PC-9 (cell line): ENCODE data around the gene SORD. TPM values are rescaled to one million over a fixed set of nuclear protein-coding genes. Genes with fewer than 3 reads are reported as not detected.

ENCODE experiments used
- BruUV-seq: library from RNA; stranded (reverse); fragments of 400-500 nt; replicated peaks from 2 replicates; lab custom pipeline; 2021; lab: Mats Ljungman, UMichigan
- CTCF ChIA-PET: fragments of 300-600 bp; sonication (Branson Sonifier 250); formaldehyde crosslinking; loops from one replicate; lab custom pipeline; 2022; ENCODE audit warnings: antibody characterized with exemption; lab: Charles Lee
- POLR2A ChIA-PET: fragments of 300-600 bp; sonication (Branson Sonifier 250); formaldehyde crosslinking; loops from one replicate; lab custom pipeline; 2022; ENCODE audit warnings: antibody characterized with exemption; ENCODE audit not compliant: unreplicated experiment; lab: Charles Lee
- DNase-seq, 2 experiments: peaks; one replicate each; pipeline versions ENCODE4 v3.0.0 to v3.0.0-alpha.2; 2015 to 2022; ENCODE audit warnings: mixed read lengths in 1 of 2
- H2AFZ ChIP-seq: fragments of 200-600 bp; sonication (generic); 2 replicates; pipeline ENCODE4 v1.8.1; 2017; ENCODE audit warnings: antibody characterized with exemption
- H3F3A ChIP-seq: fragments of 200-600 bp; sonication (generic); 2 replicates; pipeline ENCODE4 v1.8.1; 2017; ENCODE audit warnings: antibody characterized with exemption, mild to moderate bottlenecking, low read depth; ENCODE audit not compliant: insufficient read depth
- H3K27ac ChIP-seq: fragments of 200-600 bp; sonication (generic); 2 replicates; pipeline ENCODE4 v1.6.1; 2016; ENCODE audit warnings: mixed run types
- H3K27me3 ChIP-seq: fragments of 200-600 bp; sonication (generic); 2 replicates; pipeline ENCODE4 v1.6.1; 2016; ENCODE audit warnings: low read depth, mixed run types; ENCODE audit not compliant: insufficient read depth
- H3K36me3 ChIP-seq: fragments of 200-600 bp; sonication (generic); 2 replicates; pipeline ENCODE4 v1.6.1; 2016; ENCODE audit warnings: low read depth, mixed run types
- H3K4me1 ChIP-seq: fragments of 200-600 bp; sonication (generic); replicated peaks from 2 replicates; pipeline ENCODE4 v1.6.1; 2016; ENCODE audit warnings: mixed run types; ENCODE audit not compliant: insufficient read depth
- H3K4me2 ChIP-seq: fragments of 200-600 bp; sonication (generic); 2 replicates; pipeline ENCODE4 v1.6.1; 2017; ENCODE audit warnings: mixed run types
- H3K4me3 ChIP-seq: fragments of 200-600 bp; sonication (generic); 2 replicates; pipeline ENCODE4 v1.6.1; 2016; ENCODE audit warnings: mixed run types
- H3K79me2 ChIP-seq: fragments of 200-600 bp; sonication (generic); 2 replicates; pipeline ENCODE4 v1.6.1; 2017; ENCODE audit warnings: low read depth, mixed run types
- H3K9me2 ChIP-seq: fragments of 200-600 bp; sonication (generic); 2 replicates; pipeline ENCODE4 v1.8.1; 2017; ENCODE audit warnings: mild to moderate bottlenecking; ENCODE audit not compliant: insufficient read depth
- H3K9me3 ChIP-seq: fragments of 200-600 bp; sonication (generic); 2 replicates; pipeline ENCODE4 v1.8.1; 2016; ENCODE audit warnings: low read depth; ENCODE audit not compliant: insufficient read depth
- H4K20me1 ChIP-seq: fragments of 200-600 bp; sonication (generic); 2 replicates; pipeline ENCODE4 v1.8.1; 2017; ENCODE audit not compliant: insufficient read depth
- EZH2 ChIP-seq: fragments of 200-600 bp; sonication (generic); IDR thresholded peaks from 2 replicates; pipeline ENCODE4 v1.8.0; 2017; ENCODE audit warnings: antibody characterized with exemption, low read depth
- intact Hi-C: fragments of 100-400 bp; cut with micrococcal nuclease; formaldehyde crosslinking; loops from one replicate; pipeline ENCODE4 v1.10.0; 2022; ENCODE audit not compliant: unreplicated experiment
- total RNA-seq: library from RNA; stranded (reverse); gene quantifications from 2 replicates; pipeline ENCODE4 v1.2.3, GENCODE V29; 2021
- TF ChIP-seq, protein P1 (sequence below): fragments of 200-600 bp; sonication (generic); conservative IDR thresholded peaks from 2 replicates; pipeline ENCODE4 v1.6.1; 2017; ENCODE audit warnings: mixed run types, antibody characterized with exemption, mild to moderate bottlenecking, moderate library complexity

Gene SORD
- total RNA-seq, 1 experiment from 2014 or later, result 66.4 TPM

- H3K27me3 ChIP-seq, result 0 out of 2 replicates have a peak, but pooled peaks cover 3% of the 10 kb centered on the region
- H2AFZ ChIP-seq, result no peak overlapping the region
- H3K79me2 ChIP-seq, result no peaks in the 10 kb centered on the region
- intact Hi-C loops, result no loop called here
- no peaks in the 10 kb centered on the region for H3K36me3 ChIP-seq
- H3K4me2 ChIP-seq, result no peak overlapping the region
- ChIA-PET POLR2A (interaction anchor here (0.6 kb wide), 1 partner anchor 49 kb away, joined by 10 read pairs; no protein-coding TSS in a partner anchor), CTCF (no interaction called here)
- no peak for DNase-seq
- no peak overlapping the region for H3K4me3 ChIP-seq
- H4K20me1 ChIP-seq, result no peaks in the 10 kb centered on the region
- no peaks in the 10 kb centered on the region for H3K4me1 ChIP-seq
- no peak overlapping the region for H3K27ac ChIP-seq
- H3K9me3 ChIP-seq, result no peaks in the 10 kb centered on the region
- no peak for TF ChIP-seq EZH2
- TF ChIP-seq, protein P1, sequence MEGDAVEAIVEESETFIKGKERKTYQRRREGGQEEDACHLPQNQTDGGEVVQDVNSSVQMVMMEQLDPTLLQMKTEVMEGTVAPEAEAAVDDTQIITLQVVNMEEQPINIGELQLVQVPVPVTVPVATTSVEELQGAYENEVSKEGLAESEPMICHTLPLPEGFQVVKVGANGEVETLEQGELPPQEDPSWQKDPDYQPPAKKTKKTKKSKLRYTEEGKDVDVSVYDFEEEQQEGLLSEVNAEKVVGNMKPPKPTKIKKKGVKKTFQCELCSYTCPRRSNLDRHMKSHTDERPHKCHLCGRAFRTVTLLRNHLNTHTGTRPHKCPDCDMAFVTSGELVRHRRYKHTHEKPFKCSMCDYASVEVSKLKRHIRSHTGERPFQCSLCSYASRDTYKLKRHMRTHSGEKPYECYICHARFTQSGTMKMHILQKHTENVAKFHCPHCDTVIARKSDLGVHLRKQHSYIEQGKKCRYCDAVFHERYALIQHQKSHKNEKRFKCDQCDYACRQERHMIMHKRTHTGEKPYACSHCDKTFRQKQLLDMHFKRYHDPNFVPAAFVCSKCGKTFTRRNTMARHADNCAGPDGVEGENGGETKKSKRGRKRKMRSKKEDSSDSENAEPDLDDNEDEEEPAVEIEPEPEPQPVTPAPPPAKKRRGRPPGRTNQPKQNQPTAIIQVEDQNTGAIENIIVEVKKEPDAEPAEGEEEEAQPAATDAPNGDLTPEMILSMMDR, result no peak
- no peaks in the 10 kb centered on the region for H3K9me2 ChIP-seq
- no TSS peak for BruUV-seq
- no peaks in the 10 kb centered on the region for H3F3A ChIP-seq
Measured at GRCh38 chr15:45093013-45093412, 70.0 kb downstream of the SORD start.

DNA sequence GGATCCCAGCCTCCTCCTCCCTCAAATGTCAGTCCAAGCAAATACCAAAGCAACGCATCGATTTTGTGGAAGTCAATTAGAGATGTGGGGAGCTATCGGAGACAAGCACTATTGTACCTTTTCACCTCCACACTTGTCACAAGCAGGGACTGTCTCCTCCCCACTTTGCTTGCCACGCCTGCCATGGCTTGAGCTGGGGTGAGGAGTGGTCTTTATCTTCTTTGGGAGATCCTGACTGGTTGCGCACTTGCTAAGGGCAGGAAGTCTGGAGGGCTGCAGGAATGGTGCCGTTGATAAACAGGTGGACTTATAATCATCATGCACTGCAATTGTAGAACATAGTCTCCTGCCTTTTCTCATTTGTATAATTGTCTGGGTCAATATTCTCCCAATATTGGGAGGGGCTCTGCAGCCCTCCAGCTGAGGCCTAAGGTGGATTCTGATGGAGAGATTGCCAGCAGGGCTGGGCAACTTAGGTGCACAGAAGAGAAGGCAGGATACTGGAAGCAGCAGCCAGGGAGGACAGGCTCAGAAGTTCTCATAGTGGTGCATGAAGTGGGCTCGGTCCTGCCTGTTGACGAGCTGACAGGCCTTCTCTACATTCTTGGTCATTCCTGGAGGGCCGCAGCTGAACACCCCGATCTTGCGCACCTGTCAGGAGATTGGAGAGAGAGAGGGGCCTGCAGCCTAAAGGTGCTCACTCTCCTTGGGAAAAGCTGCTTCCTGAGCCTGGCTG lies 70.8 kb downstream of the SORD start:
- Histone ChIP-seq H3K9me2 (no peaks in the 10 kb centered on the region), H3F3A (no peaks in the 10 kb centered on the region), H4K20me1 (no peaks in the 10 kb centered on the region), H3K79me2 (no peaks in the 10 kb centered on the region), H3K4me1 (no peaks in the 10 kb centered on the region), H3K4me3 (no peak overlapping the region), H3K4me2 (no peak overlapping the region), H3K27me3 (0 out of 2 replicates have a peak, but pooled peaks cover 3% of the 10 kb centered on the region), H3K27ac (no peak overlapping the region), H3K36me3 (no peaks in the 10 kb centered on the region), H2AFZ (no peak overlapping the region), H3K9me3 (no peaks in the 10 kb centered on the region)
- ChIA-PET CTCF (no interaction called here), POLR2A (interaction anchor here (0.6 kb wide), 1 partner anchor 48 kb away, joined by 10 read pairs; no protein-coding TSS in a partner anchor)
- intact Hi-C loops, result no loop called here
- no peak for DNase-seq
- BruUV-seq, result no TSS peak
- TF ChIP-seq, protein P1, result no peak
- no peak for TF ChIP-seq EZH2

DNA sequence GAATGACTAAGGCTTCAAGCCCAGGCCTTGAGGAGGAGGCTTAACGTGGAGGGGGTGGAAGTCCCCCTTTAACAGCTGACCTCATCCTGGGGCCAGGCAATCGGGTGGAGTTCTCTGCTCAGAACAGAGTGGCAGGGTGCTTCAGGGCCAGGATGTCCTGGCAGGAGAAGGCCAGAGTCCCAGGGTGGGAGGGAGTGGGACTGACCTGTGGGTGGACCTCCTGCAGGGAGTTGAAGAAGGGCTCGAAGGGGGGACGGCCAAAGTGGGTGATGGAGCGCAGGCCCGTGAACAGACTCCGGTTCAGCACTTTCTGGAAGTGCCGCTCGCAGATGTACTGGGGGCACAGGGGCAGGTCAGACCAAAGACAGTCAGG lies 71.3 kb downstream of the SORD start:
- H3K36me3 ChIP-seq, result no peaks in the 10 kb centered on the region
- H3F3A ChIP-seq, result no peaks in the 10 kb centered on the region
- no peaks in the 10 kb centered on the region for H3K9me2 ChIP-seq
- no peak for DNase-seq
- no TSS peak for BruUV-seq
- H3K27ac ChIP-seq, result no peak overlapping the region
- no peaks in the 10 kb centered on the region for H3K9me3 ChIP-seq
- intact Hi-C loops, result no loop called here
- H3K79me2 ChIP-seq, result no peaks in the 10 kb centered on the region
- H3K4me1 ChIP-seq, result no peaks in the 10 kb centered on the region
- TF ChIP-seq, protein P1, result no peak
- TF ChIP-seq EZH2, result no peak
- 0 out of 2 replicates have a peak, but pooled peaks cover 3% of the 10 kb centered on the region for H3K27me3 ChIP-seq
- H3K4me3 ChIP-seq, result no peak overlapping the region
- ChIA-PET CTCF (no interaction called here), POLR2A (no interaction called here)
- no peaks in the 10 kb centered on the region for H4K20me1 ChIP-seq
- H3K4me2 ChIP-seq, result no peak overlapping the region
- H2AFZ ChIP-seq, result no peak overlapping the region
